GM12878 (cell line): Measurements from ENCODE around the gene MSH3. TPM values are rescaled to one million over a fixed set of nuclear protein-coding genes. Genes with fewer than 3 reads are reported as not detected.

Experiments
- ATAC-seq: fragments of 200-7000 bp; cut with Tn5 transposase; 3 replicates; pipeline ENCODE4 v1.9.1; 2020; ENCODE audit warnings: mild to moderate bottlenecking, moderate library complexity
- BruUV-seq: library from RNA; stranded (reverse); fragments of 400-500 nt; replicated peaks from 2 replicates; lab custom pipeline; 2021; lab: Mats Ljungman, UMichigan
- CTCF ChIA-PET: fragments of 300-600 bp; sonication (Branson Sonifier 250); formaldehyde crosslinking; extraction: SDS; loops from one replicate; lab custom pipeline; 2021; ENCODE audit warnings: inconsistent platforms; lab: Yijun Ruan, JAX
- POLR2A ChIA-PET: fragments of 350-600 bp; formaldehyde crosslinking; extraction: SDS; loops from one replicate; lab custom pipeline; 2021; ENCODE audit warnings: inconsistent platforms; lab: Charles Lee
- RAD21 ChIA-PET: fragments of 300-600 bp; sonication (Branson Sonifier 250); formaldehyde crosslinking; loops from one replicate; lab custom pipeline; 2023; ENCODE audit warnings: antibody characterized with exemption; ENCODE audit not compliant: unreplicated experiment; lab: Charles Lee
- SMC1A ChIA-PET: fragments of 300-600 bp; sonication (Branson Sonifier 250); formaldehyde crosslinking; loops from one replicate; lab custom pipeline; 2023; ENCODE audit not compliant: unreplicated experiment, uncharacterized antibody; lab: Charles Lee
- DNase-seq: peaks from one replicate; pipeline ENCODE4 v3.0.0-alpha.2; 2011; ENCODE audit warnings: low read depth, low spot score
- FAIRE-seq: peaks from 3 replicates; lab custom pipeline; 2011; peaks lifted over from hg19 to GRCh38; lab: Jason Lieb, UNC
- H2AFZ ChIP-seq: 2 replicates; pipeline ENCODE4 v1.6.0; 2011; ENCODE audit warnings: low read depth, low read length, control low read depth; ENCODE audit not compliant: control insufficient read depth
- H3K27ac ChIP-seq: 2 replicates; pipeline ENCODE4 v1.5.1; 2011; ENCODE audit warnings: control low read depth; ENCODE audit not compliant: control insufficient read depth, insufficient read depth
- H3K27me3 ChIP-seq, 2 experiments: replicated peaks in 1 of 2; 2 replicates each; pipeline versions ENCODE4 v1.6.0 to v1.6.1; 2011; ENCODE audit warnings: low read length in 1 of 2; ENCODE audit not compliant: control insufficient read depth in 2 of 2, insufficient read depth in 2 of 2
- H3K36me3 ChIP-seq, 2 experiments: 2 replicates each; pipeline ENCODE4 v1.5.1; 2011; ENCODE audit warnings: low read length in 1 of 2; ENCODE audit not compliant: control insufficient read depth in 2 of 2, insufficient read depth in 2 of 2
- H3K4me1 ChIP-seq: 2 replicates; pipeline ENCODE4 v1.6.1; 2011; ENCODE audit warnings: mild to moderate bottlenecking, low read length, moderate library complexity, mixed read lengths; ENCODE audit not compliant: control insufficient read depth, insufficient read depth
- H3K4me2 ChIP-seq: 2 replicates; pipeline ENCODE4 v1.6.0; 2011; ENCODE audit warnings: control low read depth; ENCODE audit not compliant: control insufficient read depth, insufficient read depth
- H3K4me3 ChIP-seq: fragments of 200-600 bp; sonication (generic); 2 replicates; pipeline ENCODE4 v1.5.1; 2016
- H3K79me2 ChIP-seq: 2 replicates; pipeline ENCODE4 v1.6.0; 2011; ENCODE audit warnings: low read length; ENCODE audit not compliant: control insufficient read depth, insufficient read depth
- H3K9ac ChIP-seq: 2 replicates; pipeline ENCODE4 v1.8.0; 2011; ENCODE audit warnings: low read length, control low read depth, mixed read lengths; ENCODE audit not compliant: control insufficient read depth, insufficient read depth
- H3K9me3 ChIP-seq: replicated peaks from 3 replicates; pipeline ENCODE4 v1.5.1; 2011; ENCODE audit warnings: mild to moderate bottlenecking, low read length; ENCODE audit not compliant: control insufficient read depth, insufficient read depth
- H4K20me1 ChIP-seq: 2 replicates; pipeline ENCODE4 v1.6.0; 2011; ENCODE audit not compliant: control insufficient read depth, insufficient read depth
- CBFB ChIP-seq: IDR thresholded peaks from 2 replicates; pipeline ENCODE4 v1.6.1; 2016; ENCODE audit warnings: antibody characterized with exemption, low read depth
- CHD1 ChIP-seq: IDR thresholded peaks from 2 replicates; pipeline ENCODE4 v1.6.1; 2012; ENCODE audit warnings: low read depth, low read length, improper control_type of control experiment
- FOXM1 ChIP-seq: IDR thresholded peaks from 2 replicates; pipeline ENCODE4 v1.6.1; 2012; ENCODE audit warnings: low read depth, mild to moderate bottlenecking, inconsistent platforms, low read length, moderate library complexity
- HCFC1 ChIP-seq: fragments of 150-350 bp; IDR thresholded peaks from 2 replicates; pipeline ENCODE4 v1.6.1; 2014; ENCODE audit warnings: low read length
- HDAC6 ChIP-seq: fragments of 200-600 bp; sonication (generic); IDR thresholded peaks from one replicate; pipeline ENCODE4 v1.8.0; 2017; ENCODE audit warnings: antibody characterized with exemption; ENCODE audit not compliant: unreplicated experiment
- MEF2A ChIP-seq: IDR thresholded peaks from 2 replicates; pipeline ENCODE4 v1.6.1; 2011; ENCODE audit warnings: low read depth, mild to moderate bottlenecking, low read length, moderate library complexity; ENCODE audit not compliant: insufficient read depth
- SIN3A ChIP-seq: IDR thresholded peaks from 2 replicates; pipeline ENCODE4 v1.6.1; 2012; ENCODE audit warnings: low read depth, low read length, improper control_type of control experiment
- SMAD1 ChIP-seq: fragments of 450-650 bp; IDR thresholded peaks from 2 replicates; pipeline ENCODE4 v1.6.1; 2018; ENCODE audit warnings: mild to moderate bottlenecking, low read depth; ENCODE audit not compliant: partially characterized antibody
- SRF ChIP-seq, 2 experiments: IDR thresholded peaks; 2 replicates each; pipeline ENCODE4 v1.6.1; 2011; ENCODE audit warnings: low read depth in 2 of 2, low read length in 2 of 2, mild to moderate bottlenecking in 1 of 2, moderate library complexity in 1 of 2
- YY1 ChIP-seq: IDR thresholded peaks from 2 replicates; pipeline ENCODE4 v1.6.1; 2011; ENCODE audit warnings: low read depth, mild to moderate bottlenecking, low read length
- WGBS: methylation state at CpG from one replicate; pipeline ENCODE4 v1.1.6; 2016; ENCODE audit warnings: low lambda C conversion rate; ENCODE audit not compliant: insufficient replicate concordance, insufficient coverage; ENCODE audit errors: missing lambda C conversion rate; 5-methylcytosine and 5-hydroxymethylcytosine counted together
- in situ Hi-C: fragments of 300-500 bp; cut with MboI; formaldehyde crosslinking; loops from 9 replicates; pipeline ENCODE4 v1.14.3; 2018; ENCODE audit warnings: mixed read lengths
- intact Hi-C: fragments of 100-400 bp; cut with micrococcal nuclease; formaldehyde crosslinking; loops from one replicate; pipeline ENCODE4 v1.14.2; 2022; ENCODE audit not compliant: unreplicated experiment
- polyA plus RNA-seq, 11 experiments: library from polyadenylated mRNA; depleted of rRNA in 4 of 11; unstranded in 6 of 11; stranded (reverse) in 5 of 11; fragments of >200 nt; fragmentation: Nextera tagmentation in 4 of 11; fragmentation: Illumina TruSeq in 1 of 11; extraction: Ambion mirVana in 4 of 11; extraction: Trizol in 1 of 11; gene quantifications; 1 replicate in 1 of 11; 2 replicates in 10 of 11; pipeline versions ENCODE4 v1.2.1 to v1.2.3, GENCODE V29; 2011 to 2016; ENCODE audit warnings: inconsistent platforms in 2 of 11, missing spikeins in 2 of 11, low read depth in 1 of 11
- total RNA-seq, 4 experiments: library from RNA; depleted of rRNA in 3 of 4; stranded (reverse); fragments of >200 nt in 3 of 4; fragmentation: Illumina TruSeq in 1 of 4; extraction: Trizol in 1 of 4; gene quantifications; 2 replicates each; pipeline versions ENCODE4 v1.2.1 to v1.2.3, GENCODE V29; 2013 to 2021
- TF ChIP-seq, protein P1 (sequence below): IDR thresholded peaks from 2 replicates; pipeline ENCODE4 v1.6.1; 2011; ENCODE audit warnings: low read depth, low read length, improper control_type of control experiment, borderline replicate concordance
- TF ChIP-seq, protein P2 (sequence below), 3 experiments: IDR thresholded peaks in 2 of 3; conservative IDR thresholded peaks in 1 of 3; 2 replicates each; pipeline ENCODE4 v1.5.1; 2011; ENCODE audit warnings: low read depth in 3 of 3, low read length in 3 of 3, mild to moderate bottlenecking in 3 of 3, control low read depth in 2 of 3, moderate library complexity in 2 of 3, inconsistent platforms in 1 of 3, mixed read lengths in 1 of 3; ENCODE audit not compliant: control insufficient read depth in 2 of 3, insufficient read depth in 1 of 3; ENCODE audit errors: extremely low read depth in 1 of 3
- TF ChIP-seq, protein P3 (sequence below): fragments of 450-650 bp; IDR thresholded peaks from 2 replicates; pipeline ENCODE4 v1.6.1; 2017; ENCODE audit warnings: low read depth, mild to moderate bottlenecking, moderate library complexity
- TF ChIP-seq, protein P4 (sequence below): fragments of 450-650 bp; IDR thresholded peaks from 2 replicates; pipeline ENCODE4 v1.6.1; 2017; ENCODE audit warnings: borderline replicate concordance
- TF ChIP-seq, protein P5 (sequence below): IDR thresholded peaks from 2 replicates; pipeline ENCODE4 v1.6.1; 2012; ENCODE audit warnings: low read length, inconsistent platforms

Gene MSH3
- total and polyA plus RNA-seq, 10 of the 15 experiments (the other 5 are each of a cell fraction or from before 2014, with no cell fraction given): 4.7 to 17.5 (median 12.2) TPM

DNA sequence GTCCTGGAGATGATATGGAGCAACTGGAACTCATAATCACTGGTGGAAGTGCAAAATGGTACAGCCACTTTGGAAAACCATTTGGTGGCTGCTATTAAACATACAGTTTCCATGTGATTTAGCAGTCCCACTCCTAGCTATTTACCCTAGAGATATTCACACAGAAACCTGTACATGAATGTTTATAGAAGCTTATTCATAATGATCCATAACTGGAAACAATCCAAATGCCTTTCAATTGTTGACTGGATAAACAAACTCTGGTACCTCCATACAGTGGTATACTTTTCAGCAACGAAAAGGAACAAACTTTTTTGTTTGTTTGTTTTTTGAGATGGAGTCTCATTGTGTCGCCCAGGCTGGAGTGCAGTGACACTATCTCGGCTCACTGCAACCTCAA is 258.0 kb downstream of the MSH3 start (continued):
- TF ChIP-seq MEF2A: no peak
- no peak for TF ChIP-seq SIN3A
- TF ChIP-seq, protein P1, sequence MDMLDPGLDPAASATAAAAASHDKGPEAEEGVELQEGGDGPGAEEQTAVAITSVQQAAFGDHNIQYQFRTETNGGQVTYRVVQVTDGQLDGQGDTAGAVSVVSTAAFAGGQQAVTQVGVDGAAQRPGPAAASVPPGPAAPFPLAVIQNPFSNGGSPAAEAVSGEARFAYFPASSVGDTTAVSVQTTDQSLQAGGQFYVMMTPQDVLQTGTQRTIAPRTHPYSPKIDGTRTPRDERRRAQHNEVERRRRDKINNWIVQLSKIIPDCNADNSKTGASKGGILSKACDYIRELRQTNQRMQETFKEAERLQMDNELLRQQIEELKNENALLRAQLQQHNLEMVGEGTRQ: no peak
- TF ChIP-seq SMAD1: no peak
- no peak for TF ChIP-seq SRF (IDR thresholded peaks at IDR 0.05; ENCODE audit: low read depth in 2 of 2, low read length in 2 of 2)

DNA sequence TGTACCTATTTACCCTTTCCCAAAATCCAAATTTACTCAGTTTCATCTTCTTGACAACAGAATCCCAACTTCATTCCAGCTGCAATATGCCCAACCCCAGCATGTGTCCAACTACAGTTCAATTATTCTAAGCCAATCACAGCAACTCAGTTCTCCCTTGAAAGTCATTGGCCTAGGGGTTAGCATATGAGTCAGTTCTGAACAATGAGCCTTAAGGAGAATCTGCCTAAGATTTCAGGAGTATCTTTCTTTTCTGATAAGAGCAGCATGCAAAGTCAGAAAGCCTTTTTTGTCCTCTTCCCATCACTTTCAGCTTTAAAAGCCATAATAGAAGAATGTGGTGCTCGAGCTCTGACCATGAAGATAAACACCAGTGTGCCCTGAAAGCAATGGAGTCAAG is 261.3 kb downstream of the MSH3 start:
- H3K9me3 ChIP-seq: no peaks in the 10 kb centered on the region
- H3K27ac ChIP-seq: no peak overlapping the region
- CTCF ChIA-PET: no interaction called here
- no peaks in the 10 kb centered on the region for H3K36me3 ChIP-seq
- H3K9ac ChIP-seq: no peak overlapping the region
- H3K79me2 ChIP-seq: no peaks in the 10 kb centered on the region
- ATAC-seq: no peak
- SMC1A ChIA-PET: no interaction called here
- 100% methylated on average over 1 of the region's 1 CpG for WGBS
- no peaks in the 10 kb centered on the region for H3K27me3 ChIP-seq
- H3K4me1 ChIP-seq: peaks cover 4% of the 10 kb centered on the region; the same call in 1 of the 2 replicates
- BruUV-seq: no TSS peak
- H3K4me3 ChIP-seq: no peak overlapping the region
- in situ Hi-C loops (no loop called here), intact Hi-C loops (no loop called here)
- H4K20me1 ChIP-seq: no peaks in the 10 kb centered on the region
- no peak for DNase-seq
- RAD21 ChIA-PET: no interaction called here
- POLR2A ChIA-PET: no interaction called here
- no peak overlapping the region for H3K4me2 ChIP-seq
- no peak for FAIRE-seq
- no peak overlapping the region for H2AFZ ChIP-seq
- TF ChIP-seq, protein P2, sequence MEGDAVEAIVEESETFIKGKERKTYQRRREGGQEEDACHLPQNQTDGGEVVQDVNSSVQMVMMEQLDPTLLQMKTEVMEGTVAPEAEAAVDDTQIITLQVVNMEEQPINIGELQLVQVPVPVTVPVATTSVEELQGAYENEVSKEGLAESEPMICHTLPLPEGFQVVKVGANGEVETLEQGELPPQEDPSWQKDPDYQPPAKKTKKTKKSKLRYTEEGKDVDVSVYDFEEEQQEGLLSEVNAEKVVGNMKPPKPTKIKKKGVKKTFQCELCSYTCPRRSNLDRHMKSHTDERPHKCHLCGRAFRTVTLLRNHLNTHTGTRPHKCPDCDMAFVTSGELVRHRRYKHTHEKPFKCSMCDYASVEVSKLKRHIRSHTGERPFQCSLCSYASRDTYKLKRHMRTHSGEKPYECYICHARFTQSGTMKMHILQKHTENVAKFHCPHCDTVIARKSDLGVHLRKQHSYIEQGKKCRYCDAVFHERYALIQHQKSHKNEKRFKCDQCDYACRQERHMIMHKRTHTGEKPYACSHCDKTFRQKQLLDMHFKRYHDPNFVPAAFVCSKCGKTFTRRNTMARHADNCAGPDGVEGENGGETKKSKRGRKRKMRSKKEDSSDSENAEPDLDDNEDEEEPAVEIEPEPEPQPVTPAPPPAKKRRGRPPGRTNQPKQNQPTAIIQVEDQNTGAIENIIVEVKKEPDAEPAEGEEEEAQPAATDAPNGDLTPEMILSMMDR (IDR thresholded peaks at IDR 0.05 in 2 of 3, conservative IDR thresholded peaks at IDR 0.05 in 1 of 3; ENCODE audit: control insufficient read depth in 2 of 3, extremely low read depth in 1 of 3, insufficient read depth in 1 of 3, low read depth in 3 of 3, low read length in 3 of 3): no peak
- TF ChIP-seq HDAC6: no peak
- TF ChIP-seq CHD1: no peak
- TF ChIP-seq FOXM1: no peak
- TF ChIP-seq, protein P3, sequence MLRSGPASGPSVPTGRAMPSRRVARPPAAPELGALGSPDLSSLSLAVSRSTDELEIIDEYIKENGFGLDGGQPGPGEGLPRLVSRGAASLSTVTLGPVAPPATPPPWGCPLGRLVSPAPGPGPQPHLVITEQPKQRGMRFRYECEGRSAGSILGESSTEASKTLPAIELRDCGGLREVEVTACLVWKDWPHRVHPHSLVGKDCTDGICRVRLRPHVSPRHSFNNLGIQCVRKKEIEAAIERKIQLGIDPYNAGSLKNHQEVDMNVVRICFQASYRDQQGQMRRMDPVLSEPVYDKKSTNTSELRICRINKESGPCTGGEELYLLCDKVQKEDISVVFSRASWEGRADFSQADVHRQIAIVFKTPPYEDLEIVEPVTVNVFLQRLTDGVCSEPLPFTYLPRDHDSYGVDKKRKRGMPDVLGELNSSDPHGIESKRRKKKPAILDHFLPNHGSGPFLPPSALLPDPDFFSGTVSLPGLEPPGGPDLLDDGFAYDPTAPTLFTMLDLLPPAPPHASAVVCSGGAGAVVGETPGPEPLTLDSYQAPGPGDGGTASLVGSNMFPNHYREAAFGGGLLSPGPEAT: no peak
- no peak for TF ChIP-seq CBFB
- no peak for TF ChIP-seq HCFC1
- TF ChIP-seq, protein P4, sequence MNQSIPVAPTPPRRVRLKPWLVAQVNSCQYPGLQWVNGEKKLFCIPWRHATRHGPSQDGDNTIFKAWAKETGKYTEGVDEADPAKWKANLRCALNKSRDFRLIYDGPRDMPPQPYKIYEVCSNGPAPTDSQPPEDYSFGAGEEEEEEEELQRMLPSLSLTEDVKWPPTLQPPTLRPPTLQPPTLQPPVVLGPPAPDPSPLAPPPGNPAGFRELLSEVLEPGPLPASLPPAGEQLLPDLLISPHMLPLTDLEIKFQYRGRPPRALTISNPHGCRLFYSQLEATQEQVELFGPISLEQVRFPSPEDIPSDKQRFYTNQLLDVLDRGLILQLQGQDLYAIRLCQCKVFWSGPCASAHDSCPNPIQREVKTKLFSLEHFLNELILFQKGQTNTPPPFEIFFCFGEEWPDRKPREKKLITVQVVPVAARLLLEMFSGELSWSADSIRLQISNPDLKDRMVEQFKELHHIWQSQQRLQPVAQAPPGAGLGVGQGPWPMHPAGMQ: no peak
- no peak for TF ChIP-seq YY1
- TF ChIP-seq, protein P5, sequence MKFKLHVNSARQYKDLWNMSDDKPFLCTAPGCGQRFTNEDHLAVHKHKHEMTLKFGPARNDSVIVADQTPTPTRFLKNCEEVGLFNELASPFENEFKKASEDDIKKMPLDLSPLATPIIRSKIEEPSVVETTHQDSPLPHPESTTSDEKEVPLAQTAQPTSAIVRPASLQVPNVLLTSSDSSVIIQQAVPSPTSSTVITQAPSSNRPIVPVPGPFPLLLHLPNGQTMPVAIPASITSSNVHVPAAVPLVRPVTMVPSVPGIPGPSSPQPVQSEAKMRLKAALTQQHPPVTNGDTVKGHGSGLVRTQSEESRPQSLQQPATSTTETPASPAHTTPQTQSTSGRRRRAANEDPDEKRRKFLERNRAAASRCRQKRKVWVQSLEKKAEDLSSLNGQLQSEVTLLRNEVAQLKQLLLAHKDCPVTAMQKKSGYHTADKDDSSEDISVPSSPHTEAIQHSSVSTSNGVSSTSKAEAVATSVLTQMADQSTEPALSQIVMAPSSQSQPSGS: no peak
